A673 (cell line): ENCODE data around the gene ZFP30.

Source experiments
- CTCF ChIP-seq: fragments of 300-800, 200-600 bp; sonication (generic); conservative IDR thresholded peaks from 2 replicates; pipeline ENCODE4 v1.5.1; 2017; ENCODE audit warnings: low read depth, mild to moderate bottlenecking, antibody characterized with exemption, low read length, moderate library complexity, mixed read lengths
- EZH2 ChIP-seq: fragments of 200-600 bp; sonication (generic); IDR thresholded peaks from 2 replicates; pipeline ENCODE4 v1.6.1; 2017; ENCODE audit warnings: borderline replicate concordance, low read depth, mild to moderate bottlenecking, mixed read lengths, antibody characterized with exemption, low read length; ENCODE audit not compliant: poor library complexity, severe bottlenecking

- TF ChIP-seq EZH2 (no peak), CTCF (no peak)
Observed at GRCh38 chr19:37699057-37699456, 43.8 kb upstream of the ZFP30 start.
